ENCODE measurements around the gene FPR3. TPM values are rescaled to one million over a fixed set of nuclear protein-coding genes. Genes with fewer than 3 reads are reported as not detected.
A peak's percentile ranks its signal among the peaks of the same experiment; 100 is the strongest.

FPR3 gene
- total RNA-seq, 2 experiments from 2014 or later: not detected

GRCh38 chr19:51784109-51784785 is 10.7 kb upstream of the FPR3 start:
- POLR2A ChIA-PET: no interaction called here
- no peak overlapping the region for H3K27ac Mint-ChIP-seq
- intact Hi-C loops (cut with DNase I, micrococcal nuclease): no loop called here
- CTCF ChIA-PET: no interaction called here
- DNase-seq: no peak
- H3K4me3 ChIP-seq (ENCODE audit: low read length): no peak overlapping the region
- peaks cover 0 to 2% of the 10 kb centered on the region in 2 experiments for H3K27me3 ChIP-seq (ENCODE audit: control insufficient read depth in 1 of 2, insufficient read depth in 2 of 2, low read length in 2 of 2)
- TF ChIP-seq, protein P1, sequence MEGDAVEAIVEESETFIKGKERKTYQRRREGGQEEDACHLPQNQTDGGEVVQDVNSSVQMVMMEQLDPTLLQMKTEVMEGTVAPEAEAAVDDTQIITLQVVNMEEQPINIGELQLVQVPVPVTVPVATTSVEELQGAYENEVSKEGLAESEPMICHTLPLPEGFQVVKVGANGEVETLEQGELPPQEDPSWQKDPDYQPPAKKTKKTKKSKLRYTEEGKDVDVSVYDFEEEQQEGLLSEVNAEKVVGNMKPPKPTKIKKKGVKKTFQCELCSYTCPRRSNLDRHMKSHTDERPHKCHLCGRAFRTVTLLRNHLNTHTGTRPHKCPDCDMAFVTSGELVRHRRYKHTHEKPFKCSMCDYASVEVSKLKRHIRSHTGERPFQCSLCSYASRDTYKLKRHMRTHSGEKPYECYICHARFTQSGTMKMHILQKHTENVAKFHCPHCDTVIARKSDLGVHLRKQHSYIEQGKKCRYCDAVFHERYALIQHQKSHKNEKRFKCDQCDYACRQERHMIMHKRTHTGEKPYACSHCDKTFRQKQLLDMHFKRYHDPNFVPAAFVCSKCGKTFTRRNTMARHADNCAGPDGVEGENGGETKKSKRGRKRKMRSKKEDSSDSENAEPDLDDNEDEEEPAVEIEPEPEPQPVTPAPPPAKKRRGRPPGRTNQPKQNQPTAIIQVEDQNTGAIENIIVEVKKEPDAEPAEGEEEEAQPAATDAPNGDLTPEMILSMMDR (IDR thresholded peaks at IDR 0.05): no peak
- peaks cover 0 to 4% of the 10 kb centered on the region in 2 experiments for H3K9me3 ChIP-seq (ENCODE audit: control insufficient read depth in 1 of 2, insufficient read depth in 1 of 2, low read length in 2 of 2)
- H3K36me3 Mint-ChIP-seq (ENCODE audit: low read depth): no peaks in the 10 kb centered on the region
- no peak overlapping the region for H3K4me3 Mint-ChIP-seq
- H3K36me3 ChIP-seq (ENCODE audit: insufficient read depth, low read length): no peaks in the 10 kb centered on the region
- peaks cover 30% of the 10 kb centered on the region for H3K27me3 Mint-ChIP-seq
- no peak overlapping the region for H3K27ac ChIP-seq (ENCODE audit: low read depth in 1 of 2, low read length in 2 of 2)
- ATAC-seq (ENCODE audit: poor library complexity): no peak
- no peaks in the 10 kb centered on the region for H3K4me1 ChIP-seq (ENCODE audit: insufficient read depth, low read length)
- no peaks in the 10 kb centered on the region for H3K4me1 Mint-ChIP-seq (ENCODE audit: low read depth)
- H3K9me3 Mint-ChIP-seq: no peaks in the 10 kb centered on the region

- Histone ChIP-seq H3K9me3 (ENCODE audit: control insufficient read depth in 1 of 2, insufficient read depth in 1 of 2, low read length in 2 of 2) (peaks cover 0 to 9% of the 10 kb centered on the region in 2 experiments), H3K4me3 (ENCODE audit: low read length) (no peak overlapping the region), H3K4me1 (ENCODE audit: insufficient read depth, low read length) (no peaks in the 10 kb centered on the region), H3K27me3 (ENCODE audit: control insufficient read depth in 1 of 2, insufficient read depth in 2 of 2, low read length in 2 of 2) (peaks cover 2 to 4% of the 10 kb centered on the region in 2 experiments), H3K36me3 (ENCODE audit: insufficient read depth, low read length) (no peaks in the 10 kb centered on the region), H3K27ac (ENCODE audit: low read depth in 1 of 2, low read length in 2 of 2) (peak overlapping the region in 1 of 2 donors; percentile 29)
- H3K4me1 Mint-ChIP-seq (ENCODE audit: low read depth): no peaks in the 10 kb centered on the region
- H3K36me3 Mint-ChIP-seq (ENCODE audit: low read depth): no peaks in the 10 kb centered on the region
- no peak overlapping the region for H3K27ac Mint-ChIP-seq
- peak in 3 of 14 experiments; percentile 46 to 78 (median 67) for DNase-seq
- intact Hi-C loops (cut with DNase I, micrococcal nuclease): no loop called here
- ChIA-PET POLR2A (no interaction called here), CTCF (no interaction called here)
- no peak for ATAC-seq (ENCODE audit: poor library complexity)
- H3K9me3 Mint-ChIP-seq: no peaks in the 10 kb centered on the region
- no peak overlapping the region for H3K4me3 Mint-ChIP-seq
- TF ChIP-seq, protein P1 (IDR thresholded peaks at IDR 0.05): no peak
- peaks cover 22% of the 10 kb centered on the region for H3K27me3 Mint-ChIP-seq
Observed at GRCh38 chr19:51784922-51785690, 9.9 kb upstream of the FPR3 start.

DNA sequence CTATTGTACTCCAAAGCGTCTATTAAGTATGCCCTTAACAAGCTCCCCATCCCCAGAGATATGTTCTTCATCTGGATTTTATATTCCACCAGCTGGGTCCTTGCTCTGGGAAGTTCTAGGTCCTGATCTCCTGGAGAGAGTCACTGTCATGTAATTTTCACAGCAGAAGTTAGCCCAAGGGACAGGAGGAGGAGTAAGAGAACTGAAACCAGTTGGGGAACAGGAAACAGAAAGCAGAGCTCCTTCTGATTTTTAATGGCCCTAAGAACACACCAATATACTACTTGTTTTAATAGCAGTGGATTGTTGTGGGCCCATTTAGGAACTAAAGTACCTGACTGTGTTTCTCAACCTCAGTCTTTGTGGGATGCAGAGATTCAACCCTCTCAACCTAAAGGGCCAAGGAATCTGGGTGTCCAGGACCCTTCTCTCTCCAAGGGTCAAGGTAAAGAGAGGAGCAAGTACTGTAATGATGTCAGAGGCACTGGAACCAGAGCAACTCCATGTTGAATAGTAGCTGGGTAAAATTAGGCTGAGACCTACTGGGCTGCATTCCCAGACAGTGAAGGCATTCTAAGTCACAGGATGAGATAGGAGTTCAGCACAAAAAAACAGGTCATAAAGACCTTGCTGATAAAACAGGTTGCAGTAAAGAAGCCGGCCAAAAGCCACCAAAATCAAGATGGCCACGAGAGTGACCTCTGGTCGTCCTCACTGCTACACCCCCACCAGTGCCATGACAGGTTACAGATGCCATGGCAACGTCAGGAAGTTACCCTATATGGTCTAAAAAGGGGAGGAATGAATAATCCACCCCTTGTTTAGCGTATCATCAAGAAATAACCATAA is 8.1 kb upstream of the FPR3 start:
- no peak overlapping the region for H3K4me3 Mint-ChIP-seq
- TF ChIP-seq, protein P1 (IDR thresholded peaks at IDR 0.05): no peak
- Histone ChIP-seq H3K9me3 (ENCODE audit: control insufficient read depth in 1 of 2, insufficient read depth in 1 of 2, low read length in 2 of 2) (peaks cover 0 to 9% of the 10 kb centered on the region in 2 experiments), H3K27ac (ENCODE audit: low read depth in 1 of 2, low read length in 2 of 2) (no peak overlapping the region), H3K27me3 (ENCODE audit: control insufficient read depth in 1 of 2, insufficient read depth in 2 of 2, low read length in 2 of 2) (peaks cover 2 to 4% of the 10 kb centered on the region in 2 experiments), H3K4me1 (ENCODE audit: insufficient read depth, low read length) (no peaks in the 10 kb centered on the region), H3K4me3 (ENCODE audit: low read length) (no peak overlapping the region), H3K36me3 (ENCODE audit: insufficient read depth, low read length) (no peaks in the 10 kb centered on the region)
- CTCF ChIA-PET: no interaction called here
- POLR2A ChIA-PET: no interaction called here
- no peaks in the 10 kb centered on the region for H3K4me1 Mint-ChIP-seq (ENCODE audit: low read depth)
- DNase-seq: peak in 2 of 14 experiments; percentile 27 to 29
- H3K27ac Mint-ChIP-seq: no peak overlapping the region
- H3K9me3 Mint-ChIP-seq: no peaks in the 10 kb centered on the region
- H3K36me3 Mint-ChIP-seq (ENCODE audit: low read depth): no peaks in the 10 kb centered on the region
- no peak for ATAC-seq (ENCODE audit: poor library complexity)
- intact Hi-C loops (cut with DNase I, micrococcal nuclease): no loop called here
- H3K27me3 Mint-ChIP-seq: peaks cover 14% of the 10 kb centered on the region

All from CD4-positive, alpha-beta T cell (primary cell).